Epithelial cell of proximal tubule (primary cell): ENCODE measurements around the gene ARFRP1. TPM values are rescaled to one million over a fixed set of nuclear protein-coding genes. Genes with fewer than 3 reads are reported as not detected.
A peak's percentile ranks its signal among the peaks of the same experiment; 100 is the strongest.

ENCODE experiments used
- DNase-seq: peaks from one replicate; pipeline ENCODE4 v3.0.0-alpha.2; 2011; ENCODE audit warnings: low read depth
- H3K4me3 ChIP-seq: 2 replicates; pipeline ENCODE4 v1.5.1; 2011; ENCODE audit warnings: low read depth, mild to moderate bottlenecking, low read length
- total RNA-seq: library from RNA; depleted of rRNA; stranded (reverse); fragments of >200 nt; gene quantifications from 2 replicates; pipeline ENCODE4 v1.2.3, GENCODE V29; 2015
- TF ChIP-seq, protein P1 (sequence below): conservative IDR thresholded peaks from 2 replicates; pipeline ENCODE4 v1.5.1; 2012; ENCODE audit warnings: low read depth, mild to moderate bottlenecking, low read length

The ARFRP1 gene
- total RNA-seq, 1 donor from 2014 or later = 49.0 TPM

DNA sequence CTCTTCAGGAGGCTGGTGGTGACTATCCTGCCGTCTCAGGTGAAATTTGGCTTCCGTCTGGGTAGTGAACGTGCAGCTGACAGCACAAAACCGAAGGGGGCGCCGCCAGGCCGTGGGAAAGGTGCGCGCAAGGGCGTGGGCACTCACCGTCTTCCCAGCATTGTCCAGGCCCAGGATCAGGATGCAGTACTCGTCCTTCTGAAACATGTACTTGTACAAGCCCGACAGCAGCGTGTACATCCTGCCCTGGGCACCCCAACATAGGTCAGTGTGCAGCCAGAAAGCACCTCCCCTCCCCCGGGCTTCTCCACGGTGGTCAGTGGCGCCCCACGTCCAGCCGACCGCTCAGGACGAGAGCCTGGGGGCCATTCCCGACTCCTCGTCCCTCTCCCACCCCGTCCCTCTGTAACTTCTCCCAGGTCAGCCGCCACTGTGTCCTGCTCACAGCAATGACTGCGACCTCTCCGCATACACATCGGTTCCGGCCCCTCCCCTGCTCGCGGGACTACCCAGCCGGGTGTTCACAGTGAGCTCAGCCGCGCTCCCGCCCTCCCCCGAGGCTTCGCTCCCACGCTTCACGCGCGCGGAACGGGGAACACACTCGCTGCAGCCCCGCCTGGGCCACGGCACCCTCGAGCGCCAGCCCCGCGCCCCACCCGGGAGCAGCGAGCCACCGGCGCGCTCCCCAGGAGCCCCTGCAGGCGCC is 771 bp downstream of the ARFRP1 start:
- no peak for DNase-seq
- TF ChIP-seq, protein P1, sequence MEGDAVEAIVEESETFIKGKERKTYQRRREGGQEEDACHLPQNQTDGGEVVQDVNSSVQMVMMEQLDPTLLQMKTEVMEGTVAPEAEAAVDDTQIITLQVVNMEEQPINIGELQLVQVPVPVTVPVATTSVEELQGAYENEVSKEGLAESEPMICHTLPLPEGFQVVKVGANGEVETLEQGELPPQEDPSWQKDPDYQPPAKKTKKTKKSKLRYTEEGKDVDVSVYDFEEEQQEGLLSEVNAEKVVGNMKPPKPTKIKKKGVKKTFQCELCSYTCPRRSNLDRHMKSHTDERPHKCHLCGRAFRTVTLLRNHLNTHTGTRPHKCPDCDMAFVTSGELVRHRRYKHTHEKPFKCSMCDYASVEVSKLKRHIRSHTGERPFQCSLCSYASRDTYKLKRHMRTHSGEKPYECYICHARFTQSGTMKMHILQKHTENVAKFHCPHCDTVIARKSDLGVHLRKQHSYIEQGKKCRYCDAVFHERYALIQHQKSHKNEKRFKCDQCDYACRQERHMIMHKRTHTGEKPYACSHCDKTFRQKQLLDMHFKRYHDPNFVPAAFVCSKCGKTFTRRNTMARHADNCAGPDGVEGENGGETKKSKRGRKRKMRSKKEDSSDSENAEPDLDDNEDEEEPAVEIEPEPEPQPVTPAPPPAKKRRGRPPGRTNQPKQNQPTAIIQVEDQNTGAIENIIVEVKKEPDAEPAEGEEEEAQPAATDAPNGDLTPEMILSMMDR = peak; percentile 56
- H3K4me3 ChIP-seq = peak overlapping the region; percentile 90

DNA sequence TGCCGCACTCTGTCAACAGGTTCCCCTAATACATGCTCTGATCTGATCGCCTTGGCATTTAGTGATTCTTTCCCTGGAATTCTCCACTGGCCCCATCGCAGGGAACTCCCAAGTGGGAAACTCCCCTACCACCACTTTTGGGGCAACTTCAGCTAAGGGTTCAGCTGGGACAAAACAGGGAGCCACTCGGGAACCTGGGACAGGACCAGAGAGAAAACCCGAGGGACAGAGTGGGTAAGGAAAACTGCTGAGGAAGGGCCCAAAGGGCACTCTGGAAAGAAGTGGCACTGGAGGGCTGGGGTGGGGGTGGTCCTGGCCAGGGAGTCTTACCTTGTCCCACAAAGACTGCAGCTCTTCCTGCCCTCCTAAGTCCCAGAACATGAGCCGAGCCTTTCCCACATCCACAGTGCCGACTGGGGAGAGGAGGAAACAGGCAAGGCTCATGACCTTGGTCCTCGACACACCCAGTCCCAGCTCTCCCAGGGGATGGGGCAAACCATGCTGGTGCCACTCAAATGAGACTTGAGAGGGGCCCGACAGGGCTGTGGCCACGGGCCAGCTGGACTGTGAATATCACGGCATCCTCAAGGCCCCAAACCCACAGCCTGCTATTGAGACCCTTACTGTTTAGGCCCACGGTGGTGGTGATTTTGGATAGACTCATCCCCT is 1.6 kb downstream of the ARFRP1 start:
- H3K4me3 ChIP-seq = peak overlapping the region; percentile 90
- DNase-seq = no peak
- TF ChIP-seq, protein P1 = no peak

DNA sequence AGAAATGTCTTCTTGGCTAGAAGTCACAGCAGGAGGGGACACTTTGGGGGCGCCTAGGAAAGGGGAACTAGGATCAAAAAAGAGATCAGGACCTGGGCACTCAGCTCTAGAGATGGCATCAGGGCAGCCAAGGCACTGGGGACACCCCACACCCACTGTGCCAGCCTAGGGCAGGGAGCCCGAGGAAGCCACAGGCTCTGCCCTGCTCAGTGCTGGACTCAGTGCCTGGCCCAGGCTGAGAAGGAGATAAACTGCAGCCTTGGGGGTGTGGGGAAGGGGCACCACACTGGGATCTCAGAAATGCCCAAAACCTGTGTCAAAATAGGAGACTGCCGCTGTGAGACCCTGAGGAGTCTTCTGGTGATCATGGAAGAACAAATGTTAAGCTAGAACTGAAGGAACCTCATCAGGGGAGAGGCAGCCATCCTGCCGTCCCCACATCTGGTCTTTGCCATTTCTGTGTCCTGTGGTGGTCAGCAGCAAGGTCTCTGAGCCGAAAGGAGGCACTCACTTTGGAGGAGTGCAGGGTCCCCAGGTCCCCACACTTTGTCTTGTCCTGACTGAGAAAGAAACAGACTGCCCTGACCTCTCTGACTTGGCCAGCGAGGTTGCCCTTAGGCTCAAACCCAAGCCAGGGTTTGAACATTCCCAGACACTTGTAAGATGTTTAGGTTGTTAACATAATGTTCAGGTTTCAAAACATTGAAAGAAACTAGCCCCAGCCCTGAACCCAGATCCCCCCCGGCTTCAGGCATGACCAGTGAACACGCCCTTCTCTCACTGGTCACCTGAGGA is 2.3 kb downstream of the ARFRP1 start:
- no peak for DNase-seq
- TF ChIP-seq, protein P1 = no peak
- H3K4me3 ChIP-seq = no peak overlapping the region

DNA sequence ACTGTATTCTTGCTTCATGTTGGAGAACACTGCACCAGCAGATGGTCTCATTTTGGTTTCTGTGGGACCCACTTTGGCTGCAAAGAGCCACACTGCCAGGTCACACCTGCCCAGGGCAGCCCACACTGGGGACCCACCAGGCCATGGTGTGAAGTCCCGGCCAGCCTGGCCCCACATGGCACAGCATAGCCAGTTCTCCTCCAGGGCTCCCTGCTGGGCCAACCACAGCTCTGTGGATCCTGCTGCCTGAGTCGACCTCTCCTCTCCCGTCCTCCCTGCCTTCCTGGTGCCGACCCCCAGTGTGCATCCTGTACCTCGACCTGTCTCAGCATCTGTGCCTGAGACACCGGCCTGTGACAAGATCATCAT is 3.0 kb downstream of the ARFRP1 start:
- no peak for DNase-seq
- no peak overlapping the region for H3K4me3 ChIP-seq
- TF ChIP-seq, protein P1 = no peak

DNA sequence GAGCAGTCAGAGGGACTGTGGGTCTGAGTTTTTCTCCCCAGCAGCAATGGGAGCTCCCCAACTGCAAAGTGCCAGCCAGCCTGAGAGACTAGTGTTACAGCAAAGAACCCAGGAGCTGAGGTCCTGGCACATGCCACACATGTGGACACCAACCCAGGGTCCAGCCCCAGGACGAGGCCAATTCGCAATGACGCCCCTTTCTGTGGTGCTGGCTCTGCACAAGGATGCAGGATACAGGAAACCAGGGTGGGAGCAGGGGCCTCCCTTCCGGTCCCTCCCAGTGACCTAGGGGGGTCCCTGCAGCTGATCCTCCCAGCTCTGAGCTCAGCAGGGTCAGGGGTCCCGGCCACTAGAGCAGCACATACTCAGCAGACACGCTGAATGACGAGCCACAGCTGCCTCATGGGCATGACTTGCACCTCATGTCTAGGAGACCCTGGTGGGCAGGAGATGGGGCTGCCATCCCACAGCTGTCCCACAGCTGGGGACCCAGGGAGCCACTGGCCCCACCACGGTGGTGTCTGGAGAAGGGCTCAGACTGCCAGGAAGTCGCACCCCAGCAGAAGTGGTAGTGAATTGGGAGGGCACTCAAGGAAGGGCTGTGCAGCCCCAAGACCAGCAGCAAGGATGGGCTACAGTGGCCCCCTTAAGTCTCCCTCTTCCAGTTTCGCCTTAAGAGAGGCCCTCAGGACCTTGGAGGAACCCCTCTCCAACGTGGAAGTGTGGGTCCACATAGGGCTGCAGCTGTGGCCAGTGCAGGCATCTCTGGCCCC is 3.6 kb downstream of the ARFRP1 start:
- no peak overlapping the region for H3K4me3 ChIP-seq
- TF ChIP-seq, protein P1 = no peak
- DNase-seq = no peak

DNA sequence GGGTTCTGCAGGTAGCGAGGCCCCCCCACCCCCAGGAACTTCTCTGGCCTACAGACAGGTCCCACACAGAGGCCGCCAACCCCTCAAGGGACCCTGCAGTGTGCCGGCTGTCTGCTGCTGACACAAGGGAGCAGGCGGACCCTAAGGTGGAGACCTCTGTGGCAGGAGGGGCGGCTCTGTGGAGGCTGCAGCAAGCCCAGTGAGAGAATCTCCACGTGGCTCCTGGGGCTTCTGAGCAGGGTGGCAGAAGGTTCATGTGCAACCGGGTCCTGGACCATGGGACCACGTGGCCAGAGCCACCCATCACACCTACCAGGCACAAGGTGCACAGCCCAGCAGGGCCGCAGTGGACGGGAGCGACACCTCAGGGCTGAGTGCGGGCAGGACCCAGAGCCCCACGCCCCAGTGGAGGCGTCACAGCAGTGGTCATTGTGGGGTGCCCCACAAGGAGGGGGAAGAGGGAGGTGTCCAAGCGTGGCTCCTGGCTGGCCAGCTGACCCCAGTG is 4.3 kb downstream of the ARFRP1 start:
- no peak overlapping the region for H3K4me3 ChIP-seq
- TF ChIP-seq, protein P1 = no peak
- DNase-seq = no peak
